COLO668 (cell line): ENCODE data around the gene DGCR6.
"Not testable (repeated sequence)": the region's sequence is repeated elsewhere in the genome, so short reads cannot be mapped to it uniquely, and the experiment has no call there.

Experiments
- DNase-seq: peaks from one replicate; lab custom pipeline; 2025; ENCODE audit not compliant: unreplicated experiment; lab: John Stamatoyannopoulos, UW

Gene DGCR6

GRCh38 chr22:18959741-18960140 lies 53.6 kb downstream of the DGCR6 start:
- not testable (repeated sequence) for DNase-seq

GRCh38 chr22:18960166-18960820 lies 54.2 kb downstream of the DGCR6 start:
- DNase-seq, result not testable (repeated sequence)

- DNase-seq, result not testable (repeated sequence)
Observed at GRCh38 chr22:18961201-18961600, 55.1 kb downstream of the DGCR6 start.
